Kidney epithelial cell (primary cell): ENCODE data around the gene HSD11B1L. TPM values are rescaled to one million over a fixed set of nuclear protein-coding genes. Genes with fewer than 3 reads are reported as not detected.

Source experiments
- DNase-seq: peaks from one replicate; pipeline ENCODE4 v3.0.0-alpha.2; 2010; ENCODE audit warnings: low read depth
- H3K27me3 ChIP-seq: 2 replicates; pipeline ENCODE4 v1.6.0; 2011; ENCODE audit warnings: low read length; ENCODE audit not compliant: control insufficient read depth, insufficient read depth
- H3K36me3 ChIP-seq: 2 replicates; pipeline ENCODE4 v1.5.1; 2011; ENCODE audit warnings: low read length; ENCODE audit not compliant: control insufficient read depth, insufficient read depth
- H3K4me3 ChIP-seq: 2 replicates; pipeline ENCODE4 v1.5.1; 2011; ENCODE audit warnings: low read depth, mild to moderate bottlenecking, control low read depth, low read length
- total RNA-seq: library from RNA; depleted of rRNA; stranded (reverse); fragments of >200 nt; gene quantifications from 2 replicates; pipeline ENCODE4 v1.2.3, GENCODE V29; 2015
- TF ChIP-seq, protein P1 (sequence below): IDR thresholded peaks from 2 replicates; pipeline ENCODE4 v1.5.1; 2011; ENCODE audit warnings: mild to moderate bottlenecking, moderate library complexity, low read length, control low read depth, inconsistent platforms; ENCODE audit not compliant: insufficient read depth, poor library complexity, severe bottlenecking

HSD11B1L gene
- total RNA-seq, 1 donor from 2014 or later: 7.4 TPM

DNA sequence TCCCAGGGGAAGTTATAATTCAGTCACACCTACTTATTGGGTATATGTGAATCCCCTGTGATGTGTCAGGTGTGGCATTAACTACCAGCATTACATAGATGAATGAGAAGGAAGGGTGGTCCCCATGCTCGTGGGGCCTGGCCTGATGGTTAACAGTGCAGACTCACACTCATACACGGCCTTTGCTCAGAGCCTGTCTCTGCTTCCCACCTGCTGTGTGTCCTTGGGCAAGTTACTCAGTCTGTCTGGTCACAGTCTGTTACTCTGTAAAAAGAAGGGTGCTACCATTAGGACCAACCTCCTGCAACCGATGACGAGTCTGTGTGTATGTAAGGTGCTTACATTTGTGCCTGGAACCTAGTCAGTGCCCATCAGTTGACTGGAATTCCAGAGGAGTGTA, 34.1 kb upstream of the HSD11B1L start:
- TF ChIP-seq, protein P1, sequence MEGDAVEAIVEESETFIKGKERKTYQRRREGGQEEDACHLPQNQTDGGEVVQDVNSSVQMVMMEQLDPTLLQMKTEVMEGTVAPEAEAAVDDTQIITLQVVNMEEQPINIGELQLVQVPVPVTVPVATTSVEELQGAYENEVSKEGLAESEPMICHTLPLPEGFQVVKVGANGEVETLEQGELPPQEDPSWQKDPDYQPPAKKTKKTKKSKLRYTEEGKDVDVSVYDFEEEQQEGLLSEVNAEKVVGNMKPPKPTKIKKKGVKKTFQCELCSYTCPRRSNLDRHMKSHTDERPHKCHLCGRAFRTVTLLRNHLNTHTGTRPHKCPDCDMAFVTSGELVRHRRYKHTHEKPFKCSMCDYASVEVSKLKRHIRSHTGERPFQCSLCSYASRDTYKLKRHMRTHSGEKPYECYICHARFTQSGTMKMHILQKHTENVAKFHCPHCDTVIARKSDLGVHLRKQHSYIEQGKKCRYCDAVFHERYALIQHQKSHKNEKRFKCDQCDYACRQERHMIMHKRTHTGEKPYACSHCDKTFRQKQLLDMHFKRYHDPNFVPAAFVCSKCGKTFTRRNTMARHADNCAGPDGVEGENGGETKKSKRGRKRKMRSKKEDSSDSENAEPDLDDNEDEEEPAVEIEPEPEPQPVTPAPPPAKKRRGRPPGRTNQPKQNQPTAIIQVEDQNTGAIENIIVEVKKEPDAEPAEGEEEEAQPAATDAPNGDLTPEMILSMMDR: no peak
- peaks cover 3% of the 10 kb centered on the region for H3K36me3 ChIP-seq
- no peak for DNase-seq
- no peak overlapping the region for H3K4me3 ChIP-seq
- H3K27me3 ChIP-seq: no peaks in the 10 kb centered on the region

DNA sequence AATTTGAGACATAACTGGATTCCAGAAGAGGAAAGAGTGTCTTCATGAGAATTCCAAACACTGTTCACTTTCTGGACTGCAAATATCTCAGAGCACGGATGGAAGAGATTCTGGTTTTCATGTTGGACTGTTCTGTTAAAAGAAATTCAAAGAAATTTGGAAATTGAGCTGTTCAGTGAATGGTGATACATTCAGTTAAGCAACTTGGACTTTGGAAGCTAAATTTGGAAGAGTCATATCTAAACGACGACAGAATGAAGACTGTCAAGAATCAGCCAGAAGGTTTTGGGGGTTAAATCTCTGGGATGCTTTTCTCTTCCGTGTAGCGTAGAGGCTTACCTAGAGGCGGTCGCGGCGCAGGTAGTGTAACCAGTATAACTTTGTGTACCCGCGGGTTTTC, 32.4 kb upstream of the HSD11B1L start:
- Histone ChIP-seq H3K4me3 (no peak overlapping the region), H3K27me3 (no peaks in the 10 kb centered on the region), H3K36me3 (peaks cover 3% of the 10 kb centered on the region)
- no peak for DNase-seq
- TF ChIP-seq, protein P1: no peak

DNA sequence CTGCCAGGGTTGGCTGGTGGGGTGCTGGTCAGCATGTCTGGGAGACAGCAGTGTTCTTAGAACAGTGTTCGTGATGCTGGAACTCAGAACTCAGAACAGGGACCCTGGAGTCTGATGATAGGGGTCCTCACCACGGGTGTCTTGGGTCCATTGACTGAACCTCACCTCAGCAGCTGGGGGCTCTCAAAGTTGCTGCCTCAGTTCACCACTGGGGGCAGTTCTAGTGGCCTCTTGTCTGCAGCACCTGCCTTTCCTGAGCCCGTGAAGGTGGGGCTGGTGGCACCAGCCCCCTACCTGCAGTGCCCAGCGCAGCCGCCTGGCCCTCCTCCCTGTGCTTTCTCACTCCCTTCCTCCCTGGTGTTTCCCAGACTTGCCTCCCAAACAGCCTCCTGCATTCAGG, 29.5 kb upstream of the HSD11B1L start:
- H3K36me3 ChIP-seq: peaks cover 3% of the 10 kb centered on the region
- H3K4me3 ChIP-seq: no peak overlapping the region
- TF ChIP-seq, protein P1: no peak
- DNase-seq: no peak
- H3K27me3 ChIP-seq: no peaks in the 10 kb centered on the region

DNA sequence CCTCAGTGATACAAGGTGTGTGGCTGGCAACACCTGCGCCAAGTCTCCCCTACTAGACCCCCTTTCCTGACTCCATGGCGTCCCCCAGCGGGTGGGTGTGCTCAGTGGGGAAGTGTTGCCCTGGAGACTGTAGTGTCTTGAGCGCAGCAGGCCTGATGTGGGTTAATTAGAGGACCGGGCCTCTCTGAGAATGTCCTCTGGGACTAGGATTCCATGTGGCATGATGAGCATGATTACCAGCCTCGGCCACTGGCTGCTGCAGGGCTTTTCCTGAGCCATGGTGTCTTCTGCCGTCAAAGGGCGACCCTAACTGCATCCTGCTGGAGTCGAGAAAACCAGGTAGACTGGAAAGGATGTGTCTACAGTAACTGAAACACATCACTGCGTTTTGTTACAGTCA, 28.6 kb upstream of the HSD11B1L start:
- no peaks in the 10 kb centered on the region for H3K36me3 ChIP-seq

DNA sequence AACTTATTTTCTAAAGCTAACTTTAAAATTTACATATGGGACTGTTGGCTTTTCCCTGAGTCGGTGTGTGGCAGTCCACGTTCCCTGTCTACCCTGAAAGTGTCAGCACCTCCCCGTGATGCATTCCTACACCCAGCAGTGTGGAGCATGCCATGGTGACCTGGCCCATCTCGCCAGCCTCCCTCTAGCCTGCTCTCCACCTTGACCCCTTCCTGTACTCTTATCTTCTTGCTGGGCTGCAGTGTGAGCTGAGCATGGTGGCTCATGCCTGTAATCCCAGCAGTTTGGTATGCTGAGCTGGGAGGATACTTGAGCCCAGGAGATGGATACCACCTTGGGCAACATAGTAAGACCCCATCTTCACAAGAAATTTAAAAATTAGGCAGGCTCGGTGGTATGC, 25.9 kb upstream of the HSD11B1L start:
- TF ChIP-seq, protein P1: no peak
- H3K27me3 ChIP-seq: no peaks in the 10 kb centered on the region
- H3K36me3 ChIP-seq: peaks cover 2% of the 10 kb centered on the region
- DNase-seq: no peak
- no peak overlapping the region for H3K4me3 ChIP-seq

More for the DNA sequence above, 28.6 kb upstream of the HSD11B1L start:
- no peak for DNase-seq
- H3K27me3 ChIP-seq: no peaks in the 10 kb centered on the region
- TF ChIP-seq, protein P1: no peak
- no peak overlapping the region for H3K4me3 ChIP-seq

DNA sequence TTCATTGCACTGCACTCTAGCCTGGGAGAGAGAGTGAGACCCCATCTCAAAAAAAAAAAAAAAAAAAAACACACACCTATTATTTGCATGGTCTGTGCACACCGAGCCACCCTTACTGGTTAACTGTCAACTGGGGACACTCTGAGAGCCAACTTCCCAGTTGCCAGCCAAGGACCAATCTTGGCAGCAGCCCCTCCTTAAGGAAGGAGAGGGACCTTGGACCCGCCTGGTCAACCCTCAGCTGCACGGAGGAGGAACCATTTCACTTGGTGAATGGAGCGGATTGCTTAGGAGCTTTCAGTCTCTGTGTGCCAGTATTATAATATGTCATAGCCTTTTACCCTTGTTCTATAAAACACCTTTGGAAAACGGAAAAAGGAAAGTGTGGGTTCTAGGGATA, 25.4 kb upstream of the HSD11B1L start:
- H3K36me3 ChIP-seq: peaks cover 2% of the 10 kb centered on the region
- TF ChIP-seq, protein P1: no peak
- DNase-seq: no peak

More for the DNA sequence above, 25.4 kb upstream of the HSD11B1L start:
- H3K27me3 ChIP-seq: no peaks in the 10 kb centered on the region
- no peak overlapping the region for H3K4me3 ChIP-seq
